Measurements from ENCODE around the gene BRD4.

The BRD4 gene

DNA sequence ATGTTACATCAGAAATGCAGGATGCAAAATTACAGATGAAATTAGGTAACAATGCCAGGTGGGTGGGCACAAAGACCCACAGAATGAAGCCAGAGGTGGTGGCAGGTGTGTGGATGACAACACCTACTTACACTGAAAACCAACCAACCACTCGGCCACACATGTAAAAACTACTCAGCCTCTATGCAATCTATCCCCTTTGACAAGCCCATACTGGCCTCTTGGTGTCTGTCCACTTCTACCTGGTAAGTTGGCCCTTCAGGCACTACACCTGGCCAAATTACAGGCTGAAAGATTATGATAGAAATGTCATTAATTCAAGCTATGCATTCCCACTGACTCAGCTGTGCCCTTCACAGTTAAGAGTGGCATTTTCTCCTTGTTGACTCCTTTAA lies 50.0 kb downstream of the BRD4 start:
- no peak overlapping the region for H3K4me3 ChIP-seq (ENCODE audit: low read length)
- H3K9ac ChIP-seq (ENCODE audit: low read length), result no peak overlapping the region
- peaks cover 50% of the 10 kb centered on the region for H3K4me1 ChIP-seq (ENCODE audit: control insufficient read depth, insufficient read depth, low read length)
- no peaks in the 10 kb centered on the region for H3K36me3 ChIP-seq (ENCODE audit: control insufficient read depth, insufficient read depth, low read length)
- no peaks in the 10 kb centered on the region for H3K27me3 ChIP-seq (ENCODE audit: control insufficient read depth, insufficient read depth, low read length)
- no peak overlapping the region for H3K27ac ChIP-seq (ENCODE audit: low read depth, low read length)

DNA sequence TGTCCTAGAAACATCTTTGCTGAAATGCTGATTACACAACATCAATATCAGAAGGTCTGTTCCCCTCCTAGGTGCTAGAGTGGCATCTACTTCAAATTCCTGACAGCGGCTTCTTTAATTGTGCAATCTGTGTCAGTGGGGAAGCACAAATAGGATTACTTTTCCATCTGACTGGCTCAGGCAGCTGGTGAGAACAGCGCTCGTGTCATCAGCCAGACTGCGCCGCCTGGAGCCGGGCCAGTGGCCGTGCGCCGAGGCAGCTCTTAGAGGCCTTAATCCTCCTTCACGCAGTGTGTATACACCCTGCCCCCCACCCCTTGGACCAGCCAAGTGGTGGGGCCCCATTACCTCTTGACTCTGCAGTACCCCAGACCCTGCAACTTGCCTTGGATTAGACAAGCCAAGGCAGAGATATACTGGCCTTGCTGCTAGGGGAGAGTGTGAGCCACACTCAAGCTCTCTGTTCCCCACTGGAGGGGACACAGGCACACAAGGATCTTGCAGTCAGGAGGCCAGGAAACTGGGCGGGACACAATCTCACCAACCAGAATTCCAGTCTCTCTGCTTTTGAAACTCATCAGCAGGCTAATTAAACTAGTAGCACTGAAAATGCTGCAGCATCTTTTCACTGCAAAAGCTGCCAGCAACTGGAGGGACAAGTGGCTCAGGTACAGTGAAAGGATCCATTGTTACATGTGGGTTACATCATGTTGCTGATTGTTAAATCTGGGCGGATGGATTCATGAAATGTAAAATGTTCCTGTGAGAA lies 51.2 kb downstream of the BRD4 start:
- Histone ChIP-seq H3K9ac (ENCODE audit: low read length) (no peak overlapping the region), H3K4me3 (ENCODE audit: low read length) (no peak overlapping the region), H3K4me1 (ENCODE audit: control insufficient read depth, insufficient read depth, low read length) (peaks cover 56% of the 10 kb centered on the region), H3K36me3 (ENCODE audit: control insufficient read depth, insufficient read depth, low read length) (no peaks in the 10 kb centered on the region), H3K27ac (ENCODE audit: low read depth, low read length) (peak overlapping the region; percentile 53), H3K27me3 (ENCODE audit: control insufficient read depth, insufficient read depth, low read length) (no peaks in the 10 kb centered on the region)

DNA sequence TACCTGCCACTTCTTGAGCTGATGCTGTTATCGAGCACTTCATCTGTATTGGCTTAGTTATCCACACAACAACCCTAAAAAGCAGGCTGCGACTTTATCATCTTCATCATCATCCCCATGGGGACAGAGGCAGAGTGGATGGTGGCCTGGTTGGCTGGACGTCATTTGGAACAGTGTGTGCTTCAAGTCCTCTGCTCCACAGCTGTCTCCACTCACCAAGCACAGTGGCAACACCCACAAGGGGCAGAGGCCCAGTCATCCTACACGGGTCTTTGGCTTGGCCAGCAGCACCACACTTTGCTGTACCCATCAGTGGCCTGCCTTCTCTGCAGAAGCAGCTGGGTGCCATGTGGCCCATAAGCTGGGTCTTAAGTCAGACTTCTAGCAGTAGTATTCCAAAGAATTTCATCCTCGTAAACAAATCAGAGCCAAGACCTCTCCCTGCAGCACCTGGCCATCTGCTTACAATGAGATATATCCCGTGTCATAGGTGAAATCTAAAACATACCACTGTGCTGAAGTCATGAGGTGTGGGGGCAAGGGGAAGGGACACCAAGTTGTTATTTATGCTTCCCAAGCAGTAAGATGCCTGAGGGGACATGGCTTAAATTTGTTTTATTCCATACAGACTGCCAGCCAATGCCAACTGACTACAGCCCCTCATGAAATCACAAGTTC lies 52.2 kb downstream of the BRD4 start:
- H3K4me3 ChIP-seq (ENCODE audit: low read length), result no peak overlapping the region
- peak overlapping the region; percentile 41 for H3K27ac ChIP-seq (ENCODE audit: low read depth, low read length)
- no peaks in the 10 kb centered on the region for H3K36me3 ChIP-seq (ENCODE audit: control insufficient read depth, insufficient read depth, low read length)
- H3K27me3 ChIP-seq (ENCODE audit: control insufficient read depth, insufficient read depth, low read length), result no peaks in the 10 kb centered on the region
- H3K4me1 ChIP-seq (ENCODE audit: control insufficient read depth, insufficient read depth, low read length), result peaks cover 52% of the 10 kb centered on the region
- H3K9ac ChIP-seq (ENCODE audit: low read length), result no peak overlapping the region

DNA sequence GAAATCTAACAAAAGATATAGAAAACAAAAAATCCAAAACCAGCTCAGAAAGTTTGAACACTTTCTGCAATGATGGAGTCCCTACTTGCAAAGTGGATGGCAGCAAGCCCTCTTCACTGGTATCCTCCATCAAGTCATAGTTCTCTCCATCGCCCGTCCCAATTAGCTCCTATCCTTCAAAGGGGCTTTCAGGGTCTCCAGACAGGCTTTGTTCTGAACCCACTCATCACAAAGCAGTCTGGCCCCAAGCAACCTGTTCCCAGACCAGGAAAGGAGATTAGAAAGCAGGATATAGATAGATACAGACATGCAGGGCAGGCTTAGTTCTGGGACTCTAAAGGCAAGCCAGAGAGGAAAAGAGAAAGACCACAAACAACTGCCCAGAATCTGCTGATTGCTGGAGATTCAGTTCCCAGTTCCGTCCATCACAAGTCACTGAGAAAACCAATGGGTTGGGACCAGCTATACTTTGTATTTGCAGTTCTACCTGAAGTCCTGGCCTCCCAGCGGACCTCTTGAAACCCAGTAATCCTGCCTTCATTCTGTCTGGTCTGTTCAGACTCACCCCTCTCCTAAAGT lies 52.9 kb downstream of the BRD4 start:
- no peaks in the 10 kb centered on the region for H3K27me3 ChIP-seq (ENCODE audit: control insufficient read depth, insufficient read depth, low read length)
- H3K4me1 ChIP-seq (ENCODE audit: control insufficient read depth, insufficient read depth, low read length), result peaks cover 46% of the 10 kb centered on the region
- H3K36me3 ChIP-seq (ENCODE audit: control insufficient read depth, insufficient read depth, low read length), result no peaks in the 10 kb centered on the region
- no peak overlapping the region for H3K27ac ChIP-seq (ENCODE audit: low read depth, low read length)
- no peak overlapping the region for H3K4me3 ChIP-seq (ENCODE audit: low read length)
- no peak overlapping the region for H3K9ac ChIP-seq (ENCODE audit: low read length)

DNA sequence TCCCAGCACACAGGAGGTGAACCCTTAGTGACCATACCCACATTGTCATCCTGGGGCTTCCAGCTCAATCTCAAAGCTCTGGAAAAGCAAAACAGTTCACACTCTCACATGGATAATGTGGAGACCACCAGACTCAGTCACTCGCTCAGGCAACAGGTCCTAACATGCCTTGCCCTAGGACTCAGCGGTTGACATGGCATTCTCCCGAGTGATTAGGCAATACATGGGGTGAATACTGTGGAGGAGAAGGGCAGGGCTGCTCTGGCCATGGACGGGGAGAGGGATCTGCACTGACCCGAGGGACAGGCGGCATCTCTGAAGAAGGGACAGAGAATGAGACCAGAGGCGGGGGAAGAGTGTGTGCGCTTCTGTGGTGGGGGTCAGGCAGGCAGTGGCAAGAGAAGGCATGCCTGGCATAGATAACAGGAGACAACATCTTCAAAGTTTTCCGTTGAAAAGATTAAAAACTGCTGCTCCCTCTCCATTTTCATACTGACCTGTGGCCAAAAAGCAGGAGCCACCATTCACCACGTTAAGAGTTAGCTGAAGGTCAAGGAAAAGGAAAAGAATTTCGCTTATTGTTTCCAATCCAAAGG lies 55.6 kb downstream of the BRD4 start:
- H3K36me3 ChIP-seq (ENCODE audit: control insufficient read depth, insufficient read depth, low read length), result peaks cover 8% of the 10 kb centered on the region
- no peak overlapping the region for H3K9ac ChIP-seq (ENCODE audit: low read length)
- H3K27me3 ChIP-seq (ENCODE audit: control insufficient read depth, insufficient read depth, low read length), result no peaks in the 10 kb centered on the region
- H3K27ac ChIP-seq (ENCODE audit: low read depth, low read length), result no peak overlapping the region
- no peak overlapping the region for H3K4me3 ChIP-seq (ENCODE audit: low read length)
- peaks cover 36% of the 10 kb centered on the region for H3K4me1 ChIP-seq (ENCODE audit: control insufficient read depth, insufficient read depth, low read length)

DNA sequence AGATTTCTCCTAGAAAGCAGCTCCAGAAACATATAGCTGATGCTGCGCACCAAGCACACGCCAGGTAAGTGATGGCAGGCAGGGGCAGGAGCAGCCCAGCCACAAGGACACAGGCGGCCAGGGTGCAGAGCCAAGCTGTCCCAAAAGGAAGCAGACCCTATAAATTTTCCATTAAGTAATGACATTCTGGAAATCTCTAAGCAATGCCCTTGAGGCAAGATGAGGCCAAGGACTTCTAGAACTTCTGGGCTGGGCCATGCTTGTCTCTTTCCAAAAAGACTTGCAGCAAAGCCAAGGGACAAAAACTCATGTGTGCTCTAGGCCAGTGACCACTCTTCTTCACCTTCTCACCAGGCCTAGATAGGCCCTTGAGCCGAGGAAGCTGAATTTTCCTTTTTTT lies 57.9 kb downstream of the BRD4 start:
- Histone ChIP-seq H3K36me3 (ENCODE audit: control insufficient read depth, insufficient read depth, low read length) (peaks cover 27% of the 10 kb centered on the region), H3K9ac (ENCODE audit: low read length) (no peak overlapping the region), H3K4me1 (ENCODE audit: control insufficient read depth, insufficient read depth, low read length) (peaks cover 16% of the 10 kb centered on the region), H3K27me3 (ENCODE audit: control insufficient read depth, insufficient read depth, low read length) (no peaks in the 10 kb centered on the region), H3K27ac (ENCODE audit: low read depth, low read length) (no peak overlapping the region), H3K4me3 (ENCODE audit: low read length) (no peak overlapping the region)

DNA sequence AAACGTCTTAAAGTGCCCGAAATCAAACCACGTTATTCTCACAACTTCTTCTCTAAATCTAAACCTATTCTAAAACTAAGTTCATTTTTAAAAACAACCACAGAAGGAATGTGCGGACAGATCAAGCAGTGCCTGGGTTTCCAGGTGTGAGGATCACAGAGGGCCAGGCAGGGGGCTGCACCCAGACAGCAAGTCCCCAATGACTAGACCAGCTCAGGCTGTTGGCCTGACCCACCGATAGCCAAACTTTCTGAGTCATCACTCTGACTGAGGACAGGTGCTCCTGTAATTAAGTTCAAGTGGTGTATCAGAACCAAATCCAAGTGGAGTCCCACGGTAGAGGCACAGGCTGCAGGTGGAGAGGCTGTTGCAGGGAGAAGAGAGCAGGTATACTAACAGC lies 62.5 kb downstream of the BRD4 start:
- Histone ChIP-seq H3K36me3 (ENCODE audit: control insufficient read depth, insufficient read depth, low read length) (peaks cover 36% of the 10 kb centered on the region), H3K27me3 (ENCODE audit: control insufficient read depth, insufficient read depth, low read length) (no peaks in the 10 kb centered on the region), H3K9ac (ENCODE audit: low read length) (no peak overlapping the region), H3K4me3 (ENCODE audit: low read length) (no peak overlapping the region), H3K27ac (ENCODE audit: low read depth, low read length) (no peak overlapping the region), H3K4me1 (ENCODE audit: control insufficient read depth, insufficient read depth, low read length) (peaks cover 26% of the 10 kb centered on the region)

DNA sequence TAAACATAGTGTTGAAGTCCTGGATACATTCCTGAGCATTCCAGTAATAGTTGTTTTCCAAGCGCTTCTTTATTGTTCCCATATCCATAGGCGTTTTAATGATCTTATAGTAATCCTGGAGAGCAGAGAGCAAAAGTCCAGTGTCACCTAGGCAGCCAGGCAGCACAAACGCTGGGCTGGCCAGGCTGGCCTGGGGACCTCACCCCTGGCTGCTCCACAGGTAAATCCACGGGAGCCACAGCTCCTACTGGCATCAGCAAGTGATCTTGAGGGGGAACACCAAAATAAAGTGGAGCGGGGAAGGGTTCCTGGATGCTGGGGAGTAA lies 63.4 kb downstream of the BRD4 start:
- Histone ChIP-seq H3K27ac (ENCODE audit: low read depth, low read length) (no peak overlapping the region), H3K9ac (ENCODE audit: low read length) (no peak overlapping the region), H3K4me3 (ENCODE audit: low read length) (no peak overlapping the region), H3K36me3 (ENCODE audit: control insufficient read depth, insufficient read depth, low read length) (peaks cover 44% of the 10 kb centered on the region), H3K4me1 (ENCODE audit: control insufficient read depth, insufficient read depth, low read length) (peaks cover 30% of the 10 kb centered on the region), H3K27me3 (ENCODE audit: control insufficient read depth, insufficient read depth, low read length) (no peaks in the 10 kb centered on the region)

DNA sequence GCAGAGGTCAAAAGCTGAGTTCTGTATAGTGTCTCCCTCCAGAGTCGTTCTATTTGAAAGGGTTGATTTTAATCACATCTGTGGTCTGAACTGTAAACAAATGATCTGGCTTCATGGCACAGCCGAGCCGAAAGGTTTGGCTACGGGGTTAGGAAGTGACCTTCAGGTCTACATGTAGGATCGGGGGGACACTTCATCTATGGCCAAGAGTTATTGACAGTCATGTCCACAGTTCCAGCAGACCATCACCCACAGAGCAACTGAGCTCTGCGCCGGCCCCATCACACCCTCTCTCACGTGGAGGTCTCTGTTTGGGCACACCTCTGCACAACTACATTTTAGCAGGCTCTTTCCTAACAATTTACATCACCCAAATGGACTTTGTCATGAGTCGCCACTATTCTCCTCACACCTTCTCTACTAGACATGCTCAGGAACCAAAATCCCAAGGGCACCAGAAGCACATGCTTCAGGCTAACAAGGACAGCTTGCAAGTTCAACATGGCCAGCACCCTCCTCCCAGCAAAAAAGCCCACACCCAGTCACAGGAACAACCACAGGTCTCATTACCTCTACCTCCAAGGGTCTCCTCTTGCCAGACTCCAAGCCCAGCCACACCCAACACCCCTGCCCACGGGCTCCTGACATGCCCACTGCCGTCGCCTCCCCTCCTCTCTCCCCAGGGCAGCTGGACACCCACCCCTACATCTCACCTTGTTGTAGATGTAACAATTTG lies 64.0 kb downstream of the BRD4 start:
- Histone ChIP-seq H3K36me3 (ENCODE audit: control insufficient read depth, insufficient read depth, low read length) (peaks cover 50% of the 10 kb centered on the region), H3K9ac (ENCODE audit: low read length) (no peak overlapping the region), H3K27me3 (ENCODE audit: control insufficient read depth, insufficient read depth, low read length) (no peaks in the 10 kb centered on the region), H3K4me3 (ENCODE audit: low read length) (no peak overlapping the region), H3K4me1 (ENCODE audit: control insufficient read depth, insufficient read depth, low read length) (peaks cover 33% of the 10 kb centered on the region), H3K27ac (ENCODE audit: low read depth, low read length) (no peak overlapping the region)

DNA sequence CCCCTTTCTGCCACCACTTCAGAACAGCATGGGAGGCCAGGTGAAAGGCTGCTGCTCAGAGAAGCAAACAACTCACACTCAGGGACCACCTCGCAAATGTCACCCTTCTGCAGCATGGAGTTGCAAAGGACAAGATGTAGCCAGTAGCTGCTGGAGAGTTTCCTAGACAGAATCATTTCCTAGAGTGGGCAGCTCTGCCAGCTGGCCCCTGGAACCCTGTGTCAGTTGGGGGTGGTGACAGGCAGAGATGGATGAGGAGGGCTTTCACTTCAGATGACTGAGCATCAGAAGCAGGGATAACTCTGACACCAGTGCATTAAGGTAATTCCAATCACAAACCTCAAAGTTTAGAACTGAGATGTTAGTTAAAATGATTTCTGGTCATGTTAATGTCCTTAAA lies 65.7 kb downstream of the BRD4 start:
- no peak overlapping the region for H3K9ac ChIP-seq (ENCODE audit: low read length)
- H3K27me3 ChIP-seq (ENCODE audit: control insufficient read depth, insufficient read depth, low read length), result no peaks in the 10 kb centered on the region
- H3K27ac ChIP-seq (ENCODE audit: low read depth, low read length), result peak overlapping the region; percentile 53
- peaks cover 33% of the 10 kb centered on the region for H3K4me1 ChIP-seq (ENCODE audit: control insufficient read depth, insufficient read depth, low read length)
- peaks cover 52% of the 10 kb centered on the region for H3K36me3 ChIP-seq (ENCODE audit: control insufficient read depth, insufficient read depth, low read length)
- no peak overlapping the region for H3K4me3 ChIP-seq (ENCODE audit: low read length)

DNA sequence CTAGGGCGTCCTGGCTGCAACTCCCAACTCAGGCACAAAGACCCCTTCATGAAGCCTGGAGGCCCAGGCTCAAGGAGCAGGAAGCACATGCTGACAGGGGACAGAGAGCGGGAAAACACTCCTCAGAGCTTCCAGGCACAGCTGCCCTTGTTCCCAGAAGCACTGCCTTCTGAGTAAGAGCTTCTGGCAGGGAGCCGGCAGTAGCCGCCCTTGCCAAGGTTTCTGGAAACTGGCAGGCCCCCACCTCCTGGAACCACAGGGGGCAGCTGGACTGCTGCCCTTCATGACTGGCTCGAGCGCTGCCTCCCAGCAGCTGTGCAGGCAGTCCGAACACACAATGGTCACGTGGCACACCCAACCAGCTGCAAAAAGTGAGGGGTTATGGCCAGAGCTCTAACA lies 66.5 kb downstream of the BRD4 start:
- no peaks in the 10 kb centered on the region for H3K27me3 ChIP-seq (ENCODE audit: control insufficient read depth, insufficient read depth, low read length)
- peak overlapping the region; percentile 10 for H3K4me3 ChIP-seq (ENCODE audit: low read length)
- H3K36me3 ChIP-seq (ENCODE audit: control insufficient read depth, insufficient read depth, low read length), result peaks cover 44% of the 10 kb centered on the region
- peak overlapping the region; percentile 95 for H3K27ac ChIP-seq (ENCODE audit: low read depth, low read length)
- H3K9ac ChIP-seq (ENCODE audit: low read length), result no peak overlapping the region
- peaks cover 33% of the 10 kb centered on the region for H3K4me1 ChIP-seq (ENCODE audit: control insufficient read depth, insufficient read depth, low read length)

DNA sequence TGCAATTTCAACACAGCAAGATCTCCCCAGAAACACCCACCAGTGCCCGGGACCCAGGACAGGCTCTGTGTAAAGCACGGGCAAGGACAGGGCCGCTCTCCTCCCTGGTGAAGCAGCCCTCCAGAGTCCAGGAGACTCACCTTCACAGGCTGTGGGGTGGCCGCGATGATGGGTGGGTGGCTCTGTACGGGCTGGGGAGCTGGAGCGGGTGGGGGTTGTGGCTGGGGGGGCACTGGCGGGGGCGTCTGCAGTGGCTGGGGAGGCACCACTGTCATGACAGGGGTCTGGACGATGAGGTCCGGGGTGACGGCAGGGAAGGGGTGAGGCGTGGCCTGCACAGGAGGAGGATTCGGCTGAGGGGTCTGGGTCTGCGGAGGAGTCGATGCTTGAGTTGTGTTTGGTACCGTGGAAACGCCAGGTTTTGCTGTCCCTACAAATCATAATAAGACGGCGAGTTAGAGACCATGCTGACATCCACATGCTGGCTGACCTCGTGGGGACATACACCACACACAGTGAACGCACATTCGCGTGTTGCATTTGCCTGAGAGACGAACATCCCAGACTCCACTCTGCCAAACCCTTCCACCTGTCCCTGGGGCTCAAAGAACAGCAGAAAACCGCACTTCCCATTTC lies 67.0 kb downstream of the BRD4 start:
- Histone ChIP-seq H3K27ac (ENCODE audit: low read depth, low read length) (peak overlapping the region; percentile 95), H3K36me3 (ENCODE audit: control insufficient read depth, insufficient read depth, low read length) (peaks cover 42% of the 10 kb centered on the region), H3K4me1 (ENCODE audit: control insufficient read depth, insufficient read depth, low read length) (peaks cover 33% of the 10 kb centered on the region), H3K9ac (ENCODE audit: low read length) (no peak overlapping the region), H3K4me3 (ENCODE audit: low read length) (peak overlapping the region; percentile 10), H3K27me3 (ENCODE audit: control insufficient read depth, insufficient read depth, low read length) (no peaks in the 10 kb centered on the region)
